NB4 (cell line): ENCODE measurements around the gene ST8SIA6.

Experiments
- DNase-seq: peaks from one replicate; pipeline ENCODE4 v3.0.0; 2010; ENCODE audit warnings: low read depth
- H3K4me3 ChIP-seq: one replicate; pipeline ENCODE4 v1.5.1; 2011; ENCODE audit warnings: mild to moderate bottlenecking, low read depth, low read length, moderate library complexity
- MYC ChIP-seq: IDR thresholded peaks from 2 replicates; pipeline ENCODE4 v1.6.1; 2011; ENCODE audit warnings: low read depth, low read length
- POLR2A ChIP-seq: IDR thresholded peaks from 2 replicates; pipeline ENCODE4 v1.6.1; 2011; ENCODE audit warnings: mild to moderate bottlenecking; ENCODE audit not compliant: insufficient read length; ENCODE audit errors: extremely low read depth
- TF ChIP-seq, protein P1 (sequence below): IDR thresholded peaks from one replicate; pipeline ENCODE4 v1.5.1; 2012; ENCODE audit warnings: low read depth, low read length
- TF ChIP-seq, protein P2 (sequence below): IDR thresholded peaks from 2 replicates; pipeline ENCODE4 v1.6.1; 2011; ENCODE audit warnings: low read depth, low read length

ST8SIA6 gene

GRCh38 chr10:17474595-17475323 lies 20.4 kb upstream of the ST8SIA6 start:
- TF ChIP-seq POLR2A: no peak
- no peak overlapping the region for H3K4me3 ChIP-seq
- DNase-seq: no peak

GRCh38 chr10:17473228-17473950 lies 19.0 kb upstream of the ST8SIA6 start:
- no peak overlapping the region for H3K4me3 ChIP-seq
- DNase-seq: no peak
- TF ChIP-seq, protein P1, sequence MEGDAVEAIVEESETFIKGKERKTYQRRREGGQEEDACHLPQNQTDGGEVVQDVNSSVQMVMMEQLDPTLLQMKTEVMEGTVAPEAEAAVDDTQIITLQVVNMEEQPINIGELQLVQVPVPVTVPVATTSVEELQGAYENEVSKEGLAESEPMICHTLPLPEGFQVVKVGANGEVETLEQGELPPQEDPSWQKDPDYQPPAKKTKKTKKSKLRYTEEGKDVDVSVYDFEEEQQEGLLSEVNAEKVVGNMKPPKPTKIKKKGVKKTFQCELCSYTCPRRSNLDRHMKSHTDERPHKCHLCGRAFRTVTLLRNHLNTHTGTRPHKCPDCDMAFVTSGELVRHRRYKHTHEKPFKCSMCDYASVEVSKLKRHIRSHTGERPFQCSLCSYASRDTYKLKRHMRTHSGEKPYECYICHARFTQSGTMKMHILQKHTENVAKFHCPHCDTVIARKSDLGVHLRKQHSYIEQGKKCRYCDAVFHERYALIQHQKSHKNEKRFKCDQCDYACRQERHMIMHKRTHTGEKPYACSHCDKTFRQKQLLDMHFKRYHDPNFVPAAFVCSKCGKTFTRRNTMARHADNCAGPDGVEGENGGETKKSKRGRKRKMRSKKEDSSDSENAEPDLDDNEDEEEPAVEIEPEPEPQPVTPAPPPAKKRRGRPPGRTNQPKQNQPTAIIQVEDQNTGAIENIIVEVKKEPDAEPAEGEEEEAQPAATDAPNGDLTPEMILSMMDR: no peak
- TF ChIP-seq, protein P2, sequence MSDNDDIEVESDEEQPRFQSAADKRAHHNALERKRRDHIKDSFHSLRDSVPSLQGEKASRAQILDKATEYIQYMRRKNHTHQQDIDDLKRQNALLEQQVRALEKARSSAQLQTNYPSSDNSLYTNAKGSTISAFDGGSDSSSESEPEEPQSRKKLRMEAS: no peak
- TF ChIP-seq POLR2A: no peak

DNA sequence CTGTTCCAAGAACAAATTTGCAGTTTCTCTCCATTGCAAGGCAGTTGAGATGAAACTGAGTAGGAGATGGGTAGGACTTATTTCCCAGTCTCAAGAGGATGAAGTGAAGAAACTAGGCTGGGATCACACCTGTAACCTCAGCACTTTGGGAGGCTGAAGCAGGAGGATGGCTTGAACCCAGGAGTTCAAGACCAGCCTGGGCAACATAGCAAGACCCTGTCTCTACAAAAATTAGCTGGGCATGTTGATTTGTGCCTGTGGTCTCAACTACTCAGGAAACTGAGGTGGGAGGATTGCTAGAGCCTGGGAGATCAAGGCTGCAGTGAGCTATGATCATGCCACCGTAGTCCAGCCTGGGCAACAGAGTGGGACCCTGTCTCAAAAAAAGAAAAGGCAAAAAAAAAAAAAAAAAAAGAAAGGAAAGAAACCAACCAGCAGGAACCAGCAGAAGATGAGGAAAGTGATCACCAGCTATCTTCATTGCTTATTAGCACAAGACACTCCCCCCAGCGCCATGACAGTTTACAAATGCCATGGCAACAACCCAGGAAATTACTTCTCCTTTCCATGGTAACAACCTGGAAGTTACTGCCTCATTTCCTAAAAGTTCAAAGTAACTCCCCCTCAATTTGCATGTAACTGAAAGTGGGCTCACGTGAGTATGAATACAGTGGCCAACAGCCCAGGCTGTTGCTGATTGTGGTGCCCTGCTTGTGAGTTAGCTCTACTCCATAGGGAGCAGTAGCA lies 18.3 kb upstream of the ST8SIA6 start:
- TF ChIP-seq, protein P1: no peak
- TF ChIP-seq POLR2A (no peak), MYC (no peak)
- TF ChIP-seq, protein P2: no peak
- no peak overlapping the region for H3K4me3 ChIP-seq
- DNase-seq: no peak

GRCh38 chr10:17470246-17470645 lies 15.9 kb upstream of the ST8SIA6 start:
- TF ChIP-seq, protein P1: no peak
- TF ChIP-seq MYC (no peak), POLR2A (no peak)
- TF ChIP-seq, protein P2: no peak
- no peak overlapping the region for H3K4me3 ChIP-seq
- no peak for DNase-seq

- DNase-seq: no peak
- TF ChIP-seq MYC: no peak
- TF ChIP-seq, protein P1: no peak
- TF ChIP-seq POLR2A: no peak
- TF ChIP-seq, protein P2: no peak
- H3K4me3 ChIP-seq: no peak overlapping the region
Observed at GRCh38 chr10:17465328-17466125, 11.1 kb upstream of the ST8SIA6 start.
